NCI-H146 treated with DMSO at 0.1 percent for 48 hours (cell line): Measurements from ENCODE around the gene ABHD16B.
A peak's percentile ranks its signal among the peaks of the same experiment; 100 is the strongest.
"Not testable (repeated sequence)": the region's sequence is repeated elsewhere in the genome, so short reads cannot be mapped to it uniquely, and the experiment has no call there.

ENCODE experiments used
- DNase-seq: peaks from one replicate; lab custom pipeline; 2025; ENCODE audit not compliant: unreplicated experiment; lab: John Stamatoyannopoulos, UW

ABHD16B gene

DNA sequence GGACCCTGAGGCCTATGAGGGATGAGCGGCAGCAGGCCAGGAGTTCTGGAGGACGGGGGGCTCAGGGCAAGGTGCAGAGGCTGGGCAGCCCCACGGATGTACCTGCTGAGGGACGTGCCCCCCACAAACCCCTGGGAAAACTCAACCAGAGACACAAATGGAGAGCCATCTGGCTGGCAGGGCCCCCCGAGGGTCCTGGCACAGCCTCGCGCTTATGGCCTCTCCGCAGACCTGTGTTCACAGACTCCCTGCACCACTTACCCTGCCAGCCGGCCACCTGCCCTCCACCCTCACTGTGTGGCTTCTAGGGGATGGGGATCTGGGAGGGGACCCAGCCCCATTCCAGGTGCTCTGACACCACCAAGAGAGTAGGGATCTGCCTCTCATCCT is 26.8 kb upstream of the ABHD16B start:
- DNase-seq: no peak

DNA sequence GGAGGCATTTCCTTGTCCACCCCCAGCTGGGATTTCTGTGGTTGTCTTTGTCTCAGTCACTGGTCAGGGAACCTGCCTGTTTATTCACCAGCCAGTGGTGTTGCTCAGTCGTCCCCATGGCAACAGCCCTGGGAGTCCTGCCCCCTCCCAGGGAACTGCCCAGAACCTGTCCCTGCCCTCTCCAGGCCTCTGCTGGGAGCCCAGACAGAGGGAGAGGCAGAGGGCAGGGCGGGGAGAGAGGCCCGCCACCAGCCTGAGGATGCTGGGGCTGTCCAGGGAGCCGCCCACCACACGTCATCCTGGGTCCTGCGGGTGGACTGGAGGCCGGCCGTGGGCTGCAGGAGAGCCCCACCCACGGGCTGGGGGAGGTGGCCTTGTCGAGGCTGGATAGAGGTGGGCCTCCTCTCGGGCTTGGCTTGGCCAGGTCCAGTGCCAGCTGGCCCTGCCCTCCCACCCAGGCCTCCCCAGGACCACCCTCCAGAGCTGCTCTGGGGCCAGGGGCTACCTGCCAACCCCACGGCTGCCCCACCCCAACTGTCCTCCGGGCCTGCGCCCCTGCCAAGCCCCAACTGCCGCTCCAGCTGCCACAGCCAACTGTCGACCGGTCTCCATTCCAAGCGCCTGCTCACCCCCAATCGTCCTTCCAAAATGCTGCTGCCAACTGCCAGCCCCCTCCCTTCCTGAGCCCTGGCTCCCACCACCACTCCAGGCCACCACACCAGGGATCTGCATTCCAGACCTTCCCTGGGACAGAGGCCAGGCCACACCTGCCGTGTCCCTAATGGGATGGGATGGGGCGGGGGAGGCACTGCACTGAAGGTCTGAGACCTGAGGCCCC is 26.1 kb upstream of the ABHD16B start:
- DNase-seq: peak; percentile 70

DNA sequence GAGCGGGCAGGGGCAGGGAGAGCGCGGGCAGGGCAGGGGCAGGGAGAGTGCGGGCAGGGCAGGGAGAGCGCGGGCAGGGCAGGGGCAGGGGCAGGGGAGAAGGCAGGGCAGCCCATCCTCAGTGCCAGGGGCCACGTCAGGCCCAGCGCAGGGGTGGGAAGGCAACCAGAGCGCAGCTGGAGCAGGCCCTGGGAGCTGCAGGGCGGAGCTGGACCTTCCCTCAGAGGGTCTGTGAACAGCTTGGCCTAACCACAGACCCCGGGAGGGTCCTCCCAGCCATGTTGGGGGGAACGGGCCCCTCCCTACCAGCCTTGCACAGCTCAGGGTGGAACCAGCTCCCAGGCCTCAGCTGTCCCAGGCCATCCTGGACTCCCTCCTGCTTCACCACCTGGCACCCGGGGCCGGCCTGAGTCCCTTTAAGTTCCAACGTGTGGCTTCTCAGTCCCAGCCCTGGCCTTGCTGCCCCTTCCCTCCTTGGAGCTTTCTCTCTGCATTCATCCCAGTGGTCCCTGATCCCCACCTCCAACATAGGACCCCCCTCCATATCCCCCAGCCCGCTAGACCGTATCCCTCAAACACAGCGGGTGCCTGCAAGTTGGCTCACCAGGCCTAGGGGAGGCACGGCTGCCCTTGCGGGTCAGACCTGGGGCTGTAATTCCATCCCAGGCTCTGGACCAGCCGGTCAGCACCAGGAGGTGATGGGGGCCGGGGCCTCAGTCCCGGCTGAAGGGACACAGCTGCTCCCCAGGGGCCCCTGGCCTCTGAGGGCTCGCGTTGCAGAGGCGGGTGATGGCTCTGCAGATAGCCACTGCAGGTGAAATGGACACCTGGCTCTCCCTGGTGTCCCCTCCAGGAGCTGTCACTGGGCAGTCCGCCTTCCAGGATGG is 24.6 kb upstream of the ABHD16B start:
- no peak for DNase-seq

- DNase-seq: no peak
These were observed 23.8 kb upstream of the ABHD16B start for GRCh38 chr20:63837479-63837878.

- no peak for DNase-seq
These were observed 21.7 kb upstream of the ABHD16B start for GRCh38 chr20:63839620-63840019.

DNA sequence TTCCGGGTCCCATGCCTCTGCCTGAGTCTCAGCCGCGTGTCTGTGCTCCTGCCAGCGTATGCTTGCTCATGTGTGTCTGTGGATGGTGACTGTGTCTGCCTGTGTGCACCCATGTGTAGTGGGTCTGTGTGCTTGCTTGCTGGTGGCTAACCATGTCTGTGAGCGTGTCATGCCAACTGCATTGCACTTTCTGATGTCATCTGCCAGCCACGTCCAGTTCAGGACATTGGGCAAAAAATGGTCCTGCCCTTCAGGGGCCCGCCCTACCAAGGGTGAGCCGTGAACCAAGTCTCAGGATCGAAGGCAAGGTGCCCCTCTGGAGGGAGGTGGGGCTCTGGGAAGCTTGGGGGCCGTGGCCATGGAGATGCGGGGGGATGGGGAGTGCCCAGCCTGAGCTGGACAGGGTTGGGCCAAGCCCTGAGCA is 20.9 kb upstream of the ABHD16B start:
- no peak for DNase-seq

DNA sequence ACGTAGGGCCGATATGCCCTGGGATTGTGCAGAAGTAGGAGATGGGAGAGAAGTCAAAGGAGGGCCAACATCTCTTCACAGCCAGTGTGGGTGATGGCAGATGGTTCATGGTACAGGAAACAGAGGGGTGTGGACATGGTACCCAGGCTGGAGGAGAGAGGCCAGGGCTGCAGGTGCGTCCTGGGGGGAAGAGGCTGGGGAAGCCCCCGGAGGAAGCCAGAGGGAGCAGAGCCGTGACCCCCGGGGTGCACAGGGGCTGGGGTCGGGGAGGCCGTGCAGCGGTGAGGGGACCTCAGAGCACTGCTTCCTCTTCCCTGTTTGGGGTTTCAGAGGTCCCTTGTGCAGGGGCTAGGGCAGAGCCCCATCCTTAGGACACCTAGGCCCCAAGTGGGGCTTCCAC is 19.0 kb upstream of the ABHD16B start:
- no peak for DNase-seq

DNA sequence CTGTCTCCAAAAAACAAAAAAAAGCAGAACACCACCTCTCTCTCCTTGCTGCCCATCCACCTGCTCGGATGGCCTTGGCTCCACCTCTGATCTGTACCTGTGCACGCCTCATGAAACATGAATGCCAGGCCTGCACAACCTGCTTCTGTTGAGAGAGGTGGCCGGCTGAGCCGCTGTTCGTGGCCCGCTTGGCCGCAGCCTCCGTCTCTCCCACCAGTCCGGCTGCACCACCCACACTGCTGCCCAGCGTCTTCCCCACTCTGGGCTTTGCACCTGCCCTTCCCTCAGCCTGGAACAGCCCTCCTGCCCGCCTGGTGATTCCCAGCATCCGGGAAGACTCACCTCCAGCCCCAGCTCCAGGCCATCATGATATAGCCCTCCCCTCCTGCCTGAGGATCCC is 18.1 kb upstream of the ABHD16B start:
- DNase-seq: no peak

DNA sequence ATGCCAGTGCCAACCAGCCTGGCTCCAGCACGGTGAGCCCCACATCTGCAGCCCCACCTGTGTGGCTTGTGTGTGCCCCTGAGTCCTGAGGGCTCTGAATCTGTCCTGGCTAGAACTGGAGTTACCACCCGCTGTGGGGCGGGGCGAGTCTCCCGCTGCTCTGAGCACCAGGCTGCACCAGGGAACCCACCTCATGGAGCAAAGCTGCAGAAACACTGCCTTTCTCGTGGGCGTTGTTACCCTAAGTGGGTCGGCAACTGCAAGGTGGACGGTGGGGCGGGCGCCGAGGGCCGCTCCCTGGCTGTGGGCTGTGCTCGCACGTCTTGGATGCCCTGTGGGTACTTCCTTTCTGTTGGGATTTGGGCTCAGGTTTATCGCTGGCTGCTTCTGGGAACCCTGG is 17.5 kb upstream of the ABHD16B start:
- no peak for DNase-seq

DNA sequence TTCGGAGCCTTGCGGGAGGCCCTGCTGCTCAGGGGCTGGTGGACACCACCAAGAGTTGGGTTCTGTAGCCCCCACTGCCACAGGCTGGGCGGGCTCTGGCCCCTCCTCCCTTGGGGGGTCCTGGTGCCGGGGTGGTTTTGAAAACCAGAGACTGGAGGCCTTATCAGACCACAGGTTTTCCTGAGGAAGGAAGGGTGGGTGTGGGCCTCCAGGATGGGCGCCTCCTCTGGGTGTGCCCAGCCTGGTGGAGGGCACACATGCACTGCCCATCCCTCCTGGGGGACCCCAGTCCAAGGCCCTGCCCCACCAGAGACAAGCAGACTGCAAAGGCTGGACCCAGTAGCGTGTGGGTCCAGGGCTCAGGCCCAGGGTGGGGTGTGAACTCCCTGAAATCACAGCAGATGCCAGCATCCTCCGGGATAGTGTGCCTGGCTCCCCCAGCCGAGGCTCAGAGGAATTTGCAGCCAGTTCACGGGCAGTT is 16.7 kb upstream of the ABHD16B start:
- no peak for DNase-seq

- no peak for DNase-seq
These were observed 15.0 kb upstream of the ABHD16B start for GRCh38 chr20:63846128-63846771.

- no peak for DNase-seq
These were observed 14.4 kb upstream of the ABHD16B start for GRCh38 chr20:63846888-63847236.

GRCh38 chr20:63847237-63848002 is 13.9 kb upstream of the ABHD16B start:
- no peak for DNase-seq

DNA sequence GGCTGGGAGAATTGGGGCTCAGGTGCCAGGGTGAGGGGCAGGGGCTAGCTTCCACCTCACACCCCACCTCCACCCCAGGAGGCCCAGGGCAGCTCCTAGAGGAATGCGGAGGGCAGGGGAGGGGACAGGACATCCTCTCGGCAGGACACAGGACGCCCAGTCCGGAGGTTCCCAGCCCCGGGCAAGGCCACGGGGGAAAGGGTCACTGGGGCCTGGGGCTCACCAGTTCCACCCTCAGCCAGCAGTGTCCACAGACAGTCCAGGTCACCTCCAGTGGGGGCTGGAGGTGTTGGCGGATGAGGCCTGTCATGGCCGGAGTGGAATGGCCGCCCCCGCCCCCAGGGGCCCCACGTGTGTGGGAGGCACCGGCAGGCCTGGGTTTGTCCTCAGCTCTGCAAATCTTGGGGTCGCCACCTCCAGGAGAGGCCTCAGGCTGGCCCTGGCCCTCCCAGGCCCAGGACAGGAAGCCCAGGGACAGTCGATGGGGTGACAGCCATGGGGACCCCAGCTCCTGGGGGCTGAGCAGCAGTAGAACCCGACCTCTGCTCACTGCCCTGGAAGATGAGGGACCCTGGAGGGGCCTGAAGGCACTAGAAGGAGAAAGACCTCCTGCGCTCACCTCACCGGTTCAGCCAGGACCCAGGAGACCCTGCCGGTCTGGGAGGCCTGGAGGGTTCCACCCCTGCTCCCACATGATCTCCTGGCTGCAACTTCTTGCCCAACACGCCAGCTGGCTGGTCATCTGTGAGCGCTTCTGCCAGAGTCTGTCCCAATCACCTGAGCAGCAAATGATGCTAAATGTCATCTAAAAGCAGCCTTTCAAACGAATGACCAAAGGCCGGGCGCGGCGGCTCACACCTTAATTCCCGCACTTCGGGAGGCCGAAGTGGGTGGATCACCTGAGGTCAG is 13.0 kb upstream of the ABHD16B start:
- no peak for DNase-seq

GRCh38 chr20:63850689-63851547 is 10.4 kb upstream of the ABHD16B start:
- no peak for DNase-seq

DNA sequence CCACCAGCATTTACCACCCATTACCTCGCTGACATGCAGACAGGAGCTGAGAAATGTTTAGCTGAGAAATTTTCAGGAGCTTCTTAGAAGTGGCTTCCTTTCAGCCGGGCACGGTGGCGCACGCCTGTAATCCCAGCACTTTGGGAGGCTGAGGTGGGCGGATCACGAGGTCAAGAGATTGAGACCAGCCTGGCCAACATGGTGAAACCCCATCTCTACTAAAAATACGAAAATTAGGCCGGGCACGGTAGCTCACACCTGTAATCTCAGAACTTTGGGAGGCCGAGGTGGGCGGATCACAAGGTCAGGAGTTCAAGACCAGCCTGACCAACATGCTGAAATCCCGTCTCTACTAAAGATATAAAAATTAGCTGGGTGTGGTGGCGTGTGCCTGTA is 9.8 kb upstream of the ABHD16B start:
- DNase-seq: not testable (repeated sequence)

DNA sequence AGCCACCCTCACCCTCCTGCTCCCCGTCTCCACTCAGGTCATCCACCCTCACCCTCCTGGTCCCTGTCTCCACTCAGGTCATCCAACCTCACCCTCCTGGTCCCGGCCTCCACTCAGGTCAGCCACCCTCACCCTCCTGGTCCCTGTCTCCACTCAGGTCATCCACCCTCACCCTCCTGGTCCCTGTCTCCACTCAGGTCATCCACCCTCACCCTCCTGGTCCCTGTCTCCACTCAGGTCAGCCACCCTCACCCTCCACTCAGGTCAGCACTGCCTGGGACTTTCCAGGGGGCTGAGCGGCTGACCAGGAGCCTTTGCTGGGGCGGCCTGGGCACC is 7.6 kb upstream of the ABHD16B start:
- DNase-seq: not testable (repeated sequence)

GRCh38 chr20:63854069-63854765 is 7.1 kb upstream of the ABHD16B start:
- DNase-seq: no peak
